ENCODE measurements around the gene IL16. TPM values are rescaled to one million over a fixed set of nuclear protein-coding genes. Genes with fewer than 3 reads are reported as not detected.
A peak's percentile ranks its signal among the peaks of the same experiment; 100 is the strongest.

The IL16 gene
- total RNA-seq, 1 donor from 2014 or later: 34.6 TPM

- Histone ChIP-seq H3K36me3 (no peaks in the 10 kb centered on the region), H3K27me3 (ENCODE audit: low read depth) (no peaks in the 10 kb centered on the region), H3K4me3 (no peak overlapping the region), H3K27ac (peak overlapping the region; percentile 12), H3K4me1 (peaks cover 29% of the 10 kb centered on the region), H3K9me3 (no peaks in the 10 kb centered on the region)
- intact Hi-C loops (cut with DNase I): no loop called here
- no peak for DNase-seq
- no peak for ATAC-seq
- no peak for TF ChIP-seq CTCF (IDR thresholded peaks at IDR 0.05)
Measured at GRCh38 chr15:81168131-81168526, 28.6 kb upstream of the IL16 start.

- Histone ChIP-seq H3K36me3 (no peaks in the 10 kb centered on the region), H3K27me3 (ENCODE audit: low read depth) (no peaks in the 10 kb centered on the region), H3K4me1 (peaks cover 29% of the 10 kb centered on the region), H3K27ac (no peak overlapping the region), H3K4me3 (no peak overlapping the region), H3K9me3 (no peaks in the 10 kb centered on the region)
- intact Hi-C loops (cut with DNase I): no loop called here
- DNase-seq: no peak
- no peak for TF ChIP-seq CTCF (IDR thresholded peaks at IDR 0.05)
- ATAC-seq: no peak
Measured at GRCh38 chr15:81168644-81169043, 28.0 kb upstream of the IL16 start.

- no peak for DNase-seq
- Histone ChIP-seq H3K9me3 (no peaks in the 10 kb centered on the region), H3K36me3 (no peaks in the 10 kb centered on the region), H3K4me1 (peaks cover 16% of the 10 kb centered on the region), H3K27me3 (ENCODE audit: low read depth) (no peaks in the 10 kb centered on the region), H3K4me3 (no peak overlapping the region), H3K27ac (no peak overlapping the region)
- TF ChIP-seq CTCF (IDR thresholded peaks at IDR 0.05): no peak
- no peak for ATAC-seq
- intact Hi-C loops (cut with DNase I): no loop called here
Measured at GRCh38 chr15:81170511-81170910, 26.2 kb upstream of the IL16 start.

GRCh38 chr15:81171286-81171685, 25.4 kb upstream of the IL16 start:
- no peak overlapping the region for H3K27ac ChIP-seq
- intact Hi-C loops (cut with DNase I): no loop called here
- DNase-seq (no peak), ATAC-seq (no peak)
- no peak for TF ChIP-seq CTCF (IDR thresholded peaks at IDR 0.05)
- peaks cover 16% of the 10 kb centered on the region for H3K4me1 ChIP-seq
- no peaks in the 10 kb centered on the region for H3K27me3 ChIP-seq (ENCODE audit: low read depth)
- no peak overlapping the region for H3K4me3 ChIP-seq
- no peaks in the 10 kb centered on the region for H3K9me3 ChIP-seq
- H3K36me3 ChIP-seq: no peaks in the 10 kb centered on the region

- H3K27me3 ChIP-seq (ENCODE audit: low read depth): no peaks in the 10 kb centered on the region
Measured at GRCh38 chr15:81174125-81174791, 22.4 kb upstream of the IL16 start.

More at GRCh38 chr15:81174125-81174791, 22.4 kb upstream of the IL16 start:
- intact Hi-C loops (cut with DNase I): no loop called here
- Histone ChIP-seq H3K9me3 (no peaks in the 10 kb centered on the region), H3K4me1 (peaks cover 4% of the 10 kb centered on the region), H3K36me3 (no peaks in the 10 kb centered on the region), H3K4me3 (no peak overlapping the region), H3K27ac (no peak overlapping the region)
- DNase-seq (no peak), ATAC-seq (no peak)
- no peak for TF ChIP-seq CTCF (IDR thresholded peaks at IDR 0.05)

Measured in lower lobe of right lung (tissue), 2 donors.